Common myeloid progenitor, CD34-positive (primary cell): ENCODE data around the gene FEZ2.

Source experiments
- CTCF ChIA-PET: fragments of 350-600 bp; sonication (Branson Sonifier 250); formaldehyde crosslinking; loops from one replicate; lab custom pipeline; 2021; ENCODE audit warnings: antibody characterized with exemption; lab: Charles Lee
- POLR2A ChIA-PET: fragments of 350-600 bp; sonication (Branson Sonifier 250); formaldehyde crosslinking; loops from one replicate; lab custom pipeline; 2021; ENCODE audit warnings: antibody characterized with exemption; lab: Charles Lee
- DNase-seq, 3 donors: peaks; one replicate each; pipeline versions ENCODE4 v3.0.0 to v3.0.0-alpha.2; 2013
- H3K27ac ChIP-seq, 2 experiments: 1 replicate in 1 of 2; 2 replicates in 1 of 2; pipeline ENCODE4 v1.7.0; 2013; ENCODE audit warnings: inconsistent platforms in 2 of 2, low read length in 2 of 2, mild to moderate bottlenecking in 2 of 2, low read depth in 1 of 2, moderate library complexity in 1 of 2; ENCODE audit not compliant: severe bottlenecking in 2 of 2, insufficient read depth in 1 of 2, poor library complexity in 1 of 2
- H3K27me3 ChIP-seq, 5 experiments: replicated peaks in 2 of 5; 1 replicate in 3 of 5; 2 replicates in 2 of 5; pipeline versions ENCODE4 v1.6.1 to v1.7.0; 2013; ENCODE audit warnings: low read length in 4 of 5, mild to moderate bottlenecking in 2 of 5, moderate library complexity in 2 of 5, inconsistent platforms in 1 of 5; ENCODE audit not compliant: insufficient read depth in 5 of 5, control insufficient read depth in 4 of 5
- H3K36me3 ChIP-seq, 4 experiments: 1 replicate in 2 of 4; 2 replicates in 2 of 4; pipeline versions ENCODE4 v1.6.1 to v1.7.0; 2013; ENCODE audit warnings: low read length in 3 of 4, control low read depth in 1 of 4, mild to moderate bottlenecking in 1 of 4; ENCODE audit not compliant: control insufficient read depth in 4 of 4, insufficient read depth in 4 of 4
- H3K4me1 ChIP-seq, 4 experiments: 1 replicate in 3 of 4; 2 replicates in 1 of 4; pipeline versions ENCODE4 v1.6.1 to v1.7.1; 2013; ENCODE audit warnings: low read length in 3 of 4, mild to moderate bottlenecking in 3 of 4, control low read depth in 1 of 4, inconsistent platforms in 1 of 4, moderate library complexity in 1 of 4; ENCODE audit not compliant: control insufficient read depth in 4 of 4, insufficient read depth in 4 of 4; ENCODE audit errors: control extremely low read depth in 1 of 4
- H3K4me3 ChIP-seq, 7 experiments: 1 replicate in 4 of 7; 2 replicates in 3 of 7; pipeline versions ENCODE4 v1.5.1 to v1.7.0; 2013; ENCODE audit warnings: mild to moderate bottlenecking in 7 of 7, low read length in 6 of 7, moderate library complexity in 6 of 7, inconsistent platforms in 2 of 7, low read depth in 2 of 7, control low read depth in 1 of 7; ENCODE audit not compliant: insufficient read depth in 4 of 7, control insufficient read depth in 1 of 7; ENCODE audit errors: extremely low read depth in 1 of 7
- H3K9me3 ChIP-seq, 5 experiments: 1 replicate in 4 of 5; 2 replicates in 1 of 5; pipeline versions ENCODE4 v1.6.1 to v1.7.1; 2013; ENCODE audit warnings: low read length in 4 of 5, mild to moderate bottlenecking in 2 of 5, inconsistent platforms in 1 of 5, low read depth in 1 of 5, moderate library complexity in 1 of 5; ENCODE audit not compliant: control insufficient read depth in 4 of 5, insufficient read depth in 2 of 5; ENCODE audit errors: control extremely low read depth in 1 of 5
- WGBS: methylation state at CpG from one replicate; pipeline ENCODE4 v1.1.5; 2013; ENCODE audit not compliant: insufficient coverage; 5-methylcytosine and 5-hydroxymethylcytosine counted together

FEZ2 gene

GRCh38 chr2:36620321-36620720 lies 22.4 kb upstream of the FEZ2 start:
- Histone ChIP-seq H3K9me3 (peaks cover 2 to 7% (median 2%) of the 10 kb centered on the region in 5 experiments), H3K4me1 (no peaks in the 10 kb centered on the region), H3K27me3 (no peaks in the 10 kb centered on the region), H3K27ac (no peak overlapping the region), H3K4me3 (no peak overlapping the region), H3K36me3 (no peaks in the 10 kb centered on the region)
- DNase-seq, result no peak
- POLR2A ChIA-PET, result no interaction called here
- WGBS, result 97% methylated on average over 2 of the region's 2 CpGs
- CTCF ChIA-PET, result no interaction called here

GRCh38 chr2:36618381-36618780 lies 20.4 kb upstream of the FEZ2 start:
- Histone ChIP-seq H3K4me3 (no peak overlapping the region), H3K9me3 (peaks cover 0 to 2% (median 0%) of the 10 kb centered on the region in 5 experiments), H3K4me1 (no peaks in the 10 kb centered on the region), H3K27ac (no peak overlapping the region), H3K36me3 (no peaks in the 10 kb centered on the region), H3K27me3 (no peaks in the 10 kb centered on the region)
- POLR2A ChIA-PET, result no interaction called here
- DNase-seq, result peak; percentile 24 to 58 (median 42)
- 67% methylated on average over 1 of the region's 1 CpG for WGBS
- CTCF ChIA-PET, result no interaction called here

GRCh38 chr2:36616947-36617346 lies 19.0 kb upstream of the FEZ2 start:
- POLR2A ChIA-PET, result no interaction called here
- no peaks in the 10 kb centered on the region for H3K36me3 ChIP-seq
- no peak overlapping the region for H3K27ac ChIP-seq
- no peaks in the 10 kb centered on the region for H3K4me1 ChIP-seq
- H3K27me3 ChIP-seq, result no peaks in the 10 kb centered on the region
- no peak overlapping the region for H3K4me3 ChIP-seq
- H3K9me3 ChIP-seq, result no peaks in the 10 kb centered on the region
- DNase-seq, result no peak
- CTCF ChIA-PET, result interaction anchor here (0.6 kb wide), 1 partner anchor 88 kb away, joined by 3 read pairs; no protein-coding TSS in a partner anchor

- ChIA-PET CTCF (no interaction called here), POLR2A (no interaction called here)
- Histone ChIP-seq H3K9me3 (no peaks in the 10 kb centered on the region), H3K27ac (no peak overlapping the region), H3K36me3 (no peaks in the 10 kb centered on the region), H3K4me3 (no peak overlapping the region), H3K4me1 (no peaks in the 10 kb centered on the region), H3K27me3 (no peaks in the 10 kb centered on the region)
- 97% methylated on average over 6 of the region's 6 CpGs for WGBS
- peak in 1 of 3 donors; percentile 10 for DNase-seq
Observed at GRCh38 chr2:36615222-36615621, 17.3 kb upstream of the FEZ2 start.

- Histone ChIP-seq H3K9me3 (no peaks in the 10 kb centered on the region), H3K27ac (no peak overlapping the region), H3K4me1 (no peaks in the 10 kb centered on the region), H3K36me3 (no peaks in the 10 kb centered on the region), H3K4me3 (no peak overlapping the region), H3K27me3 (no peaks in the 10 kb centered on the region)
- ChIA-PET POLR2A (no interaction called here), CTCF (no interaction called here)
- DNase-seq, result no peak
- no CpG with 5 or more reads among the region's 1 CpG for WGBS
Observed at GRCh38 chr2:36613801-36614200, 15.8 kb upstream of the FEZ2 start.

GRCh38 chr2:36611316-36611990 lies 13.5 kb upstream of the FEZ2 start:
- CTCF ChIA-PET, result no interaction called here
- Histone ChIP-seq H3K36me3 (no peaks in the 10 kb centered on the region), H3K9me3 (no peaks in the 10 kb centered on the region), H3K27me3 (no peaks in the 10 kb centered on the region), H3K4me1 (no peaks in the 10 kb centered on the region), H3K4me3 (no peak overlapping the region), H3K27ac (no peak overlapping the region)
- 93% methylated on average over 4 of the region's 5 CpGs for WGBS
- DNase-seq, result no peak
- POLR2A ChIA-PET, result no interaction called here

GRCh38 chr2:36609507-36609906 lies 11.5 kb upstream of the FEZ2 start:
- Histone ChIP-seq H3K4me3 (no peak overlapping the region), H3K4me1 (no peaks in the 10 kb centered on the region), H3K27me3 (no peaks in the 10 kb centered on the region), H3K27ac (no peak overlapping the region), H3K9me3 (no peaks in the 10 kb centered on the region), H3K36me3 (no peaks in the 10 kb centered on the region)
- WGBS, result 100% methylated on average over 1 of the region's 1 CpG
- DNase-seq, result no peak
- ChIA-PET POLR2A (no interaction called here), CTCF (no interaction called here)
